Measurements from ENCODE around the gene SC5D. TPM values are rescaled to one million over a fixed set of nuclear protein-coding genes. Genes with fewer than 3 reads are reported as not detected.
A peak's percentile ranks its signal among the peaks of the same experiment; 100 is the strongest.

Gene SC5D
- total and polyA plus RNA-seq, 12 donors: 18.3 to 317 (median 42.6) TPM

GRCh38 chr11:121282886-121283502 is 9.6 kb upstream of the SC5D start:
- no peak for DNase-seq
- peaks cover 0 to 4% (median 0%) of the 10 kb centered on the region in 3 donors for H3K9me3 ChIP-seq (replicated peaks in 1 of 3)
- H3K27me3 ChIP-seq: no peaks in the 10 kb centered on the region
- TF ChIP-seq CTCF (IDR thresholded peaks at IDR 0.05): no peak
- TF ChIP-seq POLR2A (IDR thresholded peaks at IDR 0.05): no peak
- no peak overlapping the region for H3K4me3 ChIP-seq
- intact Hi-C loops (cut with DNase I): no loop called here
- H3K27ac ChIP-seq: no peak overlapping the region
- no peaks in the 10 kb centered on the region for H3K36me3 ChIP-seq (replicated peaks in 1 of 2)
- no peaks in the 10 kb centered on the region for H3K4me1 ChIP-seq (replicated peaks in 1 of 2)
- 80 to 93% (median 85%) methylated on average over 4 of the region's 4 CpGs for WGBS, 4 donors

GRCh38 chr11:121291319-121291718 is 1.3 kb upstream of the SC5D start:
- no peak for DNase-seq
- intact Hi-C loops (cut with DNase I): no loop called here
- Histone ChIP-seq H3K36me3 (replicated peaks in 1 of 2) (no peaks in the 10 kb centered on the region), H3K4me3 (no peak overlapping the region), H3K27ac (no peak overlapping the region), H3K4me1 (replicated peaks in 1 of 2) (peaks cover 5 to 11% of the 10 kb centered on the region in 2 donors), H3K9me3 (replicated peaks in 1 of 3) (no peaks in the 10 kb centered on the region), H3K27me3 (no peaks in the 10 kb centered on the region)
- 72 to 84% (median 83%) methylated on average over 3 of the region's 3 CpGs for WGBS, 4 donors
- TF ChIP-seq POLR2A (IDR thresholded peaks at IDR 0.05) (no peak), CTCF (IDR thresholded peaks at IDR 0.05) (no peak)

GRCh38 chr11:121291896-121292494 is 576 bp upstream of the SC5D start:
- Histone ChIP-seq H3K4me1 (replicated peaks in 1 of 2) (peaks cover 5 to 11% of the 10 kb centered on the region in 2 donors), H3K27me3 (no peaks in the 10 kb centered on the region), H3K36me3 (replicated peaks in 1 of 2) (no peaks in the 10 kb centered on the region), H3K9me3 (replicated peaks in 1 of 3) (no peaks in the 10 kb centered on the region), H3K4me3 (peak overlapping the region in 3 of 4 donors; percentile 39 to 86 (median 81)), H3K27ac (peak overlapping the region; percentile 12 to 96 (median 90))
- no peak for TF ChIP-seq CTCF (IDR thresholded peaks at IDR 0.05)
- intact Hi-C loops (cut with DNase I): no loop called here
- WGBS, 4 donors: 0 to 2% (median 1%) methylated on average over 19 of the region's 19 CpGs
- DNase-seq: peak in 2 of 7 donors; percentile 16 to 19

- Histone ChIP-seq H3K27ac (peak overlapping the region; percentile 37 to 96 (median 90)), H3K9me3 (replicated peaks in 1 of 3) (no peaks in the 10 kb centered on the region), H3K4me1 (replicated peaks in 1 of 2) (peaks cover 5 to 11% of the 10 kb centered on the region in 2 donors), H3K4me3 (peak overlapping the region; percentile 2 to 88 (median 84)), H3K27me3 (no peaks in the 10 kb centered on the region), H3K36me3 (replicated peaks in 1 of 2) (no peaks in the 10 kb centered on the region)
- no peak for DNase-seq
- intact Hi-C loops (cut with DNase I): no loop called here
- no peak for TF ChIP-seq CTCF (IDR thresholded peaks at IDR 0.05)
- TF ChIP-seq POLR2A (IDR thresholded peaks at IDR 0.05): no peak
- 0 to 2% (median 2%) methylated on average over 5 of the region's 5 CpGs for WGBS, 4 donors
Measured at GRCh38 chr11:121293288-121293594, 670 bp downstream of the SC5D start.

Data from adrenal gland (tissue), 12 donors.